T-helper 2 cell treated with Interferon-gamma antibody and Interleukin-4, amounts not matched to agents 5 μg/mL and 100 μg/mL, for 36 hours (primary cell): ENCODE data around the gene FOLR1.
"Not testable (repeated sequence)": the region's sequence is repeated elsewhere in the genome, so short reads cannot be mapped to it uniquely, and the experiment has no call there.

ENCODE experiments used
- DNase-seq: peaks from one replicate; pipeline ENCODE4 v3.0.0; 2021; ENCODE audit warnings: low spot score
- H3K27ac Mint-ChIP-seq: one replicate; pipeline ENCODE4 v1.8.0; 2021; ENCODE audit warnings: mild to moderate bottlenecking, mixed read lengths
- H3K27me3 Mint-ChIP-seq: one replicate; pipeline ENCODE4 v1.8.0; 2021; ENCODE audit warnings: low read depth, mixed read lengths
- H3K36me3 Mint-ChIP-seq: one replicate; pipeline ENCODE4 v1.8.0; 2021; ENCODE audit warnings: low read depth, mixed read lengths
- H3K4me1 Mint-ChIP-seq: one replicate; pipeline ENCODE4 v1.8.0; 2021; ENCODE audit warnings: low read depth, mixed read lengths
- H3K4me3 Mint-ChIP-seq: one replicate; pipeline ENCODE4 v1.8.0; 2022; ENCODE audit warnings: mild to moderate bottlenecking, moderate library complexity, mixed read lengths
- H3K9me3 Mint-ChIP-seq: one replicate; pipeline ENCODE4 v1.8.0; 2021; ENCODE audit warnings: mixed read lengths

FOLR1 gene

GRCh38 chr11:72191961-72192381 lies at the start of gene FOLR1:
TSS of gene FOLR1 (plus strand) at chr11:72192140. CDS start at chr11:72192174, 34 bp downstream.
- no peaks in the 10 kb centered on the region for H3K4me1 Mint-ChIP-seq
- no peak within 1 kb of the TSS for H3K4me3 Mint-ChIP-seq
- no peaks in the 10 kb centered on the region for H3K27me3 Mint-ChIP-seq
- no peak for DNase-seq
- no peak within 1 kb of the TSS for H3K27ac Mint-ChIP-seq
- H3K36me3 Mint-ChIP-seq = no peaks in the 10 kb centered on the region
- no peaks in the 10 kb centered on the region for H3K9me3 Mint-ChIP-seq

DNA sequence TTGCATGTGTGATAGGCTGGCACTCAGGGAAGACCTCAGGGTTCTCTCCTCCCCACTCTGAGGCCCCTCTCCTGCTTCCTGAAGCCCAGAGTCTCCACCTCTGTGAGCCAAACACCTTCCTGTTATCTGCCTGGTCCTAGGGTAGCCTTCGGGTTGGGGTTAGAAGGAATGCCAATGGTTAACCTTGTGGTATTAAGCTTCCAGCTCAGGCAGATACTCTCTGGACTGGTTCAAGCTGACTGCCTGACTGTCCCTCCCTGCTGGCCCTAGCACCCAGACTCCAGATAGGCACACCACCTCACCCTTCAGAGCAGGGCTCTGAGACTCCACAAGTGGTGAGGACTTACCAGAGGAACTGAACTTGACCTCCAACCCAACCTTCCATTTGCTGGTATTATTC lies 49.4 kb upstream of the FOLR1 start:
- H3K36me3 Mint-ChIP-seq, H3K4me3 Mint-ChIP-seq, H3K27ac Mint-ChIP-seq, DNase-seq, H3K27me3 Mint-ChIP-seq, H3K9me3 Mint-ChIP-seq: not testable (repeated sequence)
- H3K4me1 Mint-ChIP-seq = peaks cover 28% of the 10 kb centered on the region

GRCh38 chr11:72144807-72145565 lies 47.0 kb upstream of the FOLR1 start:
- no peak for DNase-seq
- H3K9me3 Mint-ChIP-seq = no peaks in the 10 kb centered on the region
- H3K27ac Mint-ChIP-seq = no peak overlapping the region
- peaks cover 25% of the 10 kb centered on the region for H3K4me1 Mint-ChIP-seq
- H3K27me3 Mint-ChIP-seq = peaks cover 3% of the 10 kb centered on the region
- H3K4me3 Mint-ChIP-seq = no peak overlapping the region
- H3K36me3 Mint-ChIP-seq = no peaks in the 10 kb centered on the region

DNA sequence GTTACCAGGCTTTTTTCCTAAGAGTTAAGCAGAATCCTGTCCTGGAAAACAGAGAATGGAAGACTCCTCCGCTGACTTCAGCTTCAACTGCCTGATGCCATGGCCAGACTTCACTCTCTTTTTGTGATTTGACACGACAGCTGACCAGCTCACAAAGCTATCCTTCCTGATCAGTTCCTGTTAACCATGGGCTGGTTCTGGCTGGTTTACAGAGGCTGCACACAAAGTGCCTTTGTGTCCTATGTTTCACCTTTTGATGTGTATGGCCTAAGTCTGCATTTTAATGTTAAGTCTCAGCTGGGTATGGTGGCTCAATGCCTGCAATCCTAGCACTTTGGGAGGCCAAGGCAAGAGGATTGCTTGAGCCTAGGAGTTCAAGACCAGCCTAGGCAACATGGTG lies 45.3 kb upstream of the FOLR1 start:
- no peaks in the 10 kb centered on the region for H3K9me3 Mint-ChIP-seq
- no peak for DNase-seq
- peaks cover 7% of the 10 kb centered on the region for H3K27me3 Mint-ChIP-seq
- H3K36me3 Mint-ChIP-seq = no peaks in the 10 kb centered on the region
- H3K27ac Mint-ChIP-seq = no peak overlapping the region
- no peak overlapping the region for H3K4me3 Mint-ChIP-seq
- H3K4me1 Mint-ChIP-seq = peaks cover 12% of the 10 kb centered on the region

GRCh38 chr11:72150882-72151281 lies 41.1 kb upstream of the FOLR1 start:
- Mint-ChIP-seq H3K27me3 (peaks cover 15% of the 10 kb centered on the region), H3K27ac (no peak overlapping the region), H3K4me3 (no peak overlapping the region), H3K9me3 (no peaks in the 10 kb centered on the region), H3K36me3 (no peaks in the 10 kb centered on the region), H3K4me1 (no peaks in the 10 kb centered on the region)
- DNase-seq = no peak

- H3K27ac Mint-ChIP-seq, H3K4me1 Mint-ChIP-seq, DNase-seq, H3K4me3 Mint-ChIP-seq, H3K9me3 Mint-ChIP-seq, H3K36me3 Mint-ChIP-seq: not testable (repeated sequence)
- peaks cover 23% of the 10 kb centered on the region for H3K27me3 Mint-ChIP-seq
These were observed 38.1 kb upstream of the FOLR1 start for GRCh38 chr11:72153874-72154273.

- Mint-ChIP-seq H3K4me3 (no peak overlapping the region), H3K4me1 (no peaks in the 10 kb centered on the region), H3K36me3 (no peaks in the 10 kb centered on the region), H3K9me3 (no peaks in the 10 kb centered on the region), H3K27me3 (peaks cover 28% of the 10 kb centered on the region), H3K27ac (no peak overlapping the region)
- DNase-seq = no peak
These were observed 37.1 kb upstream of the FOLR1 start for GRCh38 chr11:72154816-72155215.

- Mint-ChIP-seq H3K27ac (no peak overlapping the region), H3K4me1 (no peaks in the 10 kb centered on the region), H3K36me3 (no peaks in the 10 kb centered on the region), H3K27me3 (peaks cover 34% of the 10 kb centered on the region), H3K4me3 (no peak overlapping the region), H3K9me3 (no peaks in the 10 kb centered on the region)
- DNase-seq = no peak
These were observed 36.2 kb upstream of the FOLR1 start for GRCh38 chr11:72155751-72156150.

- Mint-ChIP-seq H3K4me3 (no peak overlapping the region), H3K4me1 (no peaks in the 10 kb centered on the region), H3K36me3 (no peaks in the 10 kb centered on the region), H3K27ac (no peak overlapping the region), H3K27me3 (peaks cover 38% of the 10 kb centered on the region), H3K9me3 (no peaks in the 10 kb centered on the region)
- DNase-seq = no peak
These were observed 34.8 kb upstream of the FOLR1 start for GRCh38 chr11:72157131-72157530.

- H3K36me3 Mint-ChIP-seq = no peaks in the 10 kb centered on the region
- no peak overlapping the region for H3K4me3 Mint-ChIP-seq
- DNase-seq = no peak
- no peak overlapping the region for H3K27ac Mint-ChIP-seq
- peaks cover 41% of the 10 kb centered on the region for H3K27me3 Mint-ChIP-seq
- H3K4me1 Mint-ChIP-seq = no peaks in the 10 kb centered on the region
- H3K9me3 Mint-ChIP-seq = no peaks in the 10 kb centered on the region
These were observed 31.6 kb upstream of the FOLR1 start for GRCh38 chr11:72160319-72160718.

DNA sequence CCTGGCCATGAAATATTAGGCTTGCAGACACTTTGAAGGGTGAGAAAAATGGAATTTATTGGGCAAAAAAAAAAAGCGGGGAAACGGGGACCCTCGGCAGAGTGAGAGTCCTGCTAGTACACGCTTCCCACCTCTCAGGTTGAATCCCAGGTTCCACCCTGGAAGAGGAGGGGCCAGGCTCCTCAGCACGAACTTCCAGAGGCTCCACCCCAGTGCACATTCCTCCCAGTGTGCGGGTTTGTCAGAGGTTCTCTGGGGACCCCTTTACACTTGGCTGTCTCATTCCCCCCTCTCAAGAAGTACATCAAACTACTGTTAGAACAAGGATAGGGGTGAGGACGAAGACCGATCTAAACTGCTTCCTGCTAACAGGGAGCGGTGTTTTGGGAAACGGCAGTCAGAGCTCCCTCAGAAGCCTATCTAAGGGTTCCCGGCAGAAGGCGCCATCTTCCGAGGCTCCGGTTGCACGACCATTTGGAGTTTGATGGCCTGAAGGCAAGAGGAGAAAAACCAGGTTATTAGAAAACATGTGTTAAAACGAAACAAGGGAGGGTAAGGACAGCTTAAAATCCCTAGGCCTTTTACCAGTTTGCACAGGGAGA lies 28.9 kb upstream of the FOLR1 start:
- no peaks in the 10 kb centered on the region for H3K36me3 Mint-ChIP-seq
- no peak overlapping the region for H3K27ac Mint-ChIP-seq
- H3K4me1 Mint-ChIP-seq = no peaks in the 10 kb centered on the region
- no peak for DNase-seq
- H3K27me3 Mint-ChIP-seq = peaks cover 35% of the 10 kb centered on the region
- no peak overlapping the region for H3K4me3 Mint-ChIP-seq
- no peaks in the 10 kb centered on the region for H3K9me3 Mint-ChIP-seq

- peaks cover 30% of the 10 kb centered on the region for H3K27me3 Mint-ChIP-seq
- H3K9me3 Mint-ChIP-seq, H3K27ac Mint-ChIP-seq, H3K4me3 Mint-ChIP-seq, DNase-seq, H3K36me3 Mint-ChIP-seq, H3K4me1 Mint-ChIP-seq: not testable (repeated sequence)
These were observed 27.8 kb upstream of the FOLR1 start for GRCh38 chr11:72164187-72164586.

DNA sequence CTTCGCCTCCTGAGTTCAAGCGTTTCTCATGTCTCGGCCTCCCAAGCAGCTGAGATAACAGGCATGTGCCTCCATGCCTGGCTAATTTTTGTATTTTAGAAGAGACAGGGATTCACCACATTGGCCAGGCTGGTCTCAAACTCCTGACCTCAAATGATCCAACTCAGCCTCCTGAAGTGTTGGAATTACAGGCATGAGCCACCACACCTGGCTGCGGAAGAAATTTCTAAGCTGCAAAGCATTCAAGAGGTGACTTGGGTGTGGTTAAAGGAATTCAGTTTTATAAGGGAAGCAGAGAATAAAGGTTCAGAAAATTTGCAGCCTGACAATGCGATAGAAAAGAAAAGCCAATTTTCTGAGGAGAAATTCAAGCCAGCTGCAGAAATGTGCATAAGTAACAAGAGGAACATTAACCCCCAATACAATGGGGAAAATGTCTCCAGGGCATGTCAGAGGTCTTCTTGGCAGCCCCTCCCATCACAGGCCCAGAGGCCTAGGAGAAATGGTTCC lies 22.8 kb upstream of the FOLR1 start:
- not testable (repeated sequence) for H3K4me3 Mint-ChIP-seq, H3K4me1 Mint-ChIP-seq, H3K27ac Mint-ChIP-seq, H3K9me3 Mint-ChIP-seq, H3K36me3 Mint-ChIP-seq, H3K27me3 Mint-ChIP-seq, DNase-seq

GRCh38 chr11:72169754-72170153 lies 22.2 kb upstream of the FOLR1 start:
- not testable (repeated sequence) for H3K4me3 Mint-ChIP-seq, H3K36me3 Mint-ChIP-seq, H3K27me3 Mint-ChIP-seq, DNase-seq, H3K4me1 Mint-ChIP-seq, H3K9me3 Mint-ChIP-seq
- H3K27ac Mint-ChIP-seq = peak overlapping the region; percentile 8
